ENCODE measurements around the gene FAHD2B. TPM values are rescaled to one million over a fixed set of nuclear protein-coding genes. Genes with fewer than 3 reads are reported as not detected.
"Not testable (repeated sequence)": the region's sequence is repeated elsewhere in the genome, so short reads cannot be mapped to it uniquely, and the experiment has no call there.

Gene FAHD2B
- total and polyA plus RNA-seq, 9 donors, result 5.1 to 14.0 (median 11.5) TPM

DNA sequence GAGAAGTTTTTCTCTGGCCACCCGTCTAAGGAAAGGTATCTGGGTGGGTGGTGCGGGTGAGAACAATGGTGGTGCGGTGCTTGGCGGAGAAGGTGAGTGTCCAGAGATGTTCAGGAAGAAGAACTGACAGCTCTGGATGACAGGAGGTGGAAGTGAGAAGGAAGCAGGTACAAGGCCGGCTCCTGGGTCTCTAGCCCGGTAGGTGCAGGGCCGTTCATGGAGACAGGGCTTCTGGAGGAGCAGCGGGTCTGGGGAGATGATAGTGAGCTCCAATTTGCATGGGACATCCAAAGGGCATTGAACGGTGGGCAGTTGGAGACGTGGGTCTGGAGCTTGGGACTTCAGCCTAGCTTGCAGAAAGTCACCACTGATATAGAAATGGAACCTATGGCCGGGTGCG, 979 bp upstream of the FAHD2B start:
- Histone ChIP-seq H3K9me3 (replicated peaks; ENCODE audit: control insufficient read depth, low read depth, low read length) (no peaks in the 10 kb centered on the region), H3K4me3 (ENCODE audit: low read length) (no peak overlapping the region), H3K36me3 (ENCODE audit: control insufficient read depth, insufficient read depth, low read length) (no peaks in the 10 kb centered on the region), H3K27ac (ENCODE audit: low read length) (no peak overlapping the region), H3K27me3 (ENCODE audit: control insufficient read depth, insufficient read depth, low read length) (no peaks in the 10 kb centered on the region), H3K4me1 (ENCODE audit: control insufficient read depth, insufficient read depth, low read length) (peaks cover 7% of the 10 kb centered on the region)
- DNase-seq, result no peak
- 87% methylated on average over 11 of the region's 12 CpGs for WGBS (ENCODE audit: insufficient coverage)

- H3K27ac ChIP-seq (ENCODE audit: low read length); H3K9me3 ChIP-seq (replicated peaks; ENCODE audit: control insufficient read depth, low read depth, low read length); DNase-seq; H3K36me3 ChIP-seq (ENCODE audit: control insufficient read depth, insufficient read depth, low read length); H3K4me1 ChIP-seq (ENCODE audit: control insufficient read depth, insufficient read depth, low read length); H3K27me3 ChIP-seq (ENCODE audit: control insufficient read depth, insufficient read depth, low read length): not testable (repeated sequence)
- 44% methylated on average over 3 of the region's 33 CpGs for WGBS (ENCODE audit: insufficient coverage)
- peak overlapping the region; percentile 42 for H3K4me3 ChIP-seq (ENCODE audit: low read length)
Measured at GRCh38 chr2:97093983-97094771, 505 bp downstream of the FAHD2B start.

- not testable (repeated sequence) for DNase-seq; H3K9me3 ChIP-seq (replicated peaks; ENCODE audit: control insufficient read depth, low read depth, low read length); H3K4me3 ChIP-seq (ENCODE audit: low read length); H3K27ac ChIP-seq (ENCODE audit: low read length); H3K27me3 ChIP-seq (ENCODE audit: control insufficient read depth, insufficient read depth, low read length); H3K36me3 ChIP-seq (ENCODE audit: control insufficient read depth, insufficient read depth, low read length); H3K4me1 ChIP-seq (ENCODE audit: control insufficient read depth, insufficient read depth, low read length)
- WGBS (ENCODE audit: insufficient coverage), result 83% methylated on average over 1 of the region's 2 CpGs
Measured at GRCh38 chr2:97092946-97093345, 1.7 kb downstream of the FAHD2B start.

DNA sequence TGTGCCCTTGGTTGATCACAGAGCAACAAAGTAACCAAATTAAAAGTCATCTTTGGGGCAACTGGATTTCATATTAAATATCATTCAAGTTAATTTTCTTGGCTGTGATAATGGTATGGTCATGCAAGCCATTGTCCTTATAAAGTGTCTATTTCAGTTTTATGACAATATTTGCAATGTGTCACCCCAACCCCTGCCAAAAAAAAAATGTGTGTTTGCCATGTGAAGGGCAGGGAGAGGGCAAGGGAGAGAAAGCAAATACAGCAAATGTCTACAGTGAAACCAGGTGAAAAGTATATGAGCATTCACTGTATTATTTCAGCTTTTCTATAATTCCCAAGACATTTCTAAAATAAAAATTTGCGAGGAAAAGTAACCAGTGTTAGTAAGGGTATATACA, 6.0 kb downstream of the FAHD2B start:
- H3K27me3 ChIP-seq (ENCODE audit: control insufficient read depth, insufficient read depth, low read length); H3K27ac ChIP-seq (ENCODE audit: low read length); H3K36me3 ChIP-seq (ENCODE audit: control insufficient read depth, insufficient read depth, low read length); H3K4me3 ChIP-seq (ENCODE audit: low read length); H3K9me3 ChIP-seq (replicated peaks; ENCODE audit: control insufficient read depth, low read depth, low read length); DNase-seq; H3K4me1 ChIP-seq (ENCODE audit: control insufficient read depth, insufficient read depth, low read length): not testable (repeated sequence)
- no CpG with 5 or more reads among the region's 1 CpG for WGBS (ENCODE audit: insufficient coverage)

GRCh38 chr2:97085093-97085492, 9.6 kb downstream of the FAHD2B start:
- not testable (repeated sequence) for H3K27me3 ChIP-seq (ENCODE audit: control insufficient read depth, insufficient read depth, low read length); H3K9me3 ChIP-seq (replicated peaks; ENCODE audit: control insufficient read depth, low read depth, low read length); H3K4me1 ChIP-seq (ENCODE audit: control insufficient read depth, insufficient read depth, low read length); DNase-seq; H3K36me3 ChIP-seq (ENCODE audit: control insufficient read depth, insufficient read depth, low read length); H3K27ac ChIP-seq (ENCODE audit: low read length); H3K4me3 ChIP-seq (ENCODE audit: low read length)
- WGBS (ENCODE audit: insufficient coverage), result no CpG with 5 or more reads among the region's 7 CpGs

DNA sequence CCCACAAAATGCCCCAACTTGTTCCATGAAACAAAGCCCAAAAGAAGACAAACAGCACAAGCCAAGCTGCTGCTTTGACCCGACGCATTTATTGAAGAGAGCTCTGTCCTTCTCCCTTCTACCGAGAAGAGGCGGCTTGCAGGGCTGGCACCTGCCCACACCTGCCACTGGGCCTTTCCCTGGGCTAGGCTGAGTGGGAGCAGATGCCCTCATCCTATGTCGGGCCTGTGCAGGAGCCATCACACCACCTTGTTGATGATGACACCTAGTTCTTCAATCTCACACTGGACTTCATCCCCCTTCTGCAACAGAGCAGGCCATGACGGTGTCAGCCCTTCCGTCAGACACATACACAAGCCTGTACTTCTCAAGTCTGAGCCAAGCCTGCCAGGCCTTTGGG, 11.2 kb downstream of the FAHD2B start:
- not testable (repeated sequence) for H3K9me3 ChIP-seq (replicated peaks; ENCODE audit: control insufficient read depth, low read depth, low read length); H3K4me1 ChIP-seq (ENCODE audit: control insufficient read depth, insufficient read depth, low read length); H3K27me3 ChIP-seq (ENCODE audit: control insufficient read depth, insufficient read depth, low read length); H3K27ac ChIP-seq (ENCODE audit: low read length); H3K4me3 ChIP-seq (ENCODE audit: low read length); H3K36me3 ChIP-seq (ENCODE audit: control insufficient read depth, insufficient read depth, low read length); DNase-seq
- 94% methylated on average over 5 of the region's 7 CpGs for WGBS (ENCODE audit: insufficient coverage)

GRCh38 chr2:97082206-97082605, 12.5 kb downstream of the FAHD2B start:
- no CpG with 5 or more reads among the region's 9 CpGs for WGBS (ENCODE audit: insufficient coverage)

DNA sequence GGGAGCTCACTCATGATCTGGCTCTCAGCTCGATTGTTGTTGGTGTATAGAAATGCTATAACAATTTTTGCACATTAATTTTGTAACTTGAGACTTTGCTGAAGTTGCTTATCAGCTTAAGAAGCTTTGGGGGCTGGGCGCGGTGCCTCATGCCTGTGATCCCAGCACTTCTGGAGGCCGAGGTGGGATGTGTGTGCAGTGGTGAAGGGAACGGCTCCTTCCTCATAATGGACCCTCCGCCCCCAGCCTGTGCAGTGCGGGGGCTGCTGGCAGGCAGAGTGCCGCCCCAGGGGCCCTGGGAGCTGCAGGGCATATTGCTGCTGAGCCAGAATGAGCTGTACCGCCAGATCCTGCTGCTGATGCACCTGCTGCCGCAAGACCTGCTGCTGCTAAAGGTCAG, 13.8 kb downstream of the FAHD2B start:
- not testable (repeated sequence) for H3K9me3 ChIP-seq (replicated peaks; ENCODE audit: control insufficient read depth, low read depth, low read length); H3K27me3 ChIP-seq (ENCODE audit: control insufficient read depth, insufficient read depth, low read length); H3K4me3 ChIP-seq (ENCODE audit: low read length); H3K36me3 ChIP-seq (ENCODE audit: control insufficient read depth, insufficient read depth, low read length); H3K4me1 ChIP-seq (ENCODE audit: control insufficient read depth, insufficient read depth, low read length); H3K27ac ChIP-seq (ENCODE audit: low read length); DNase-seq
- WGBS (ENCODE audit: insufficient coverage), result 100% methylated on average over 2 of the region's 10 CpGs

More at GRCh38 chr2:97082206-97082605, 12.5 kb downstream of the FAHD2B start:
- H3K27me3 ChIP-seq (ENCODE audit: control insufficient read depth, insufficient read depth, low read length); H3K27ac ChIP-seq (ENCODE audit: low read length); H3K36me3 ChIP-seq (ENCODE audit: control insufficient read depth, insufficient read depth, low read length); H3K4me3 ChIP-seq (ENCODE audit: low read length); H3K4me1 ChIP-seq (ENCODE audit: control insufficient read depth, insufficient read depth, low read length); H3K9me3 ChIP-seq (replicated peaks; ENCODE audit: control insufficient read depth, low read depth, low read length): not testable (repeated sequence)
- DNase-seq, result peak; percentile 7

GRCh38 chr2:97077213-97077612, 17.5 kb downstream of the FAHD2B start:
- no CpG with 5 or more reads among the region's 8 CpGs for WGBS (ENCODE audit: insufficient coverage)

GRCh38 chr2:97070915-97071314, 23.8 kb downstream of the FAHD2B start:
- H3K4me1 ChIP-seq (ENCODE audit: control insufficient read depth, insufficient read depth, low read length); H3K9me3 ChIP-seq (replicated peaks; ENCODE audit: control insufficient read depth, low read depth, low read length); H3K27ac ChIP-seq (ENCODE audit: low read length); H3K27me3 ChIP-seq (ENCODE audit: control insufficient read depth, insufficient read depth, low read length); H3K4me3 ChIP-seq (ENCODE audit: low read length); H3K36me3 ChIP-seq (ENCODE audit: control insufficient read depth, insufficient read depth, low read length); DNase-seq: not testable (repeated sequence)
- no CpG with 5 or more reads among the region's 3 CpGs for WGBS (ENCODE audit: insufficient coverage)

More at GRCh38 chr2:97077213-97077612, 17.5 kb downstream of the FAHD2B start:
- not testable (repeated sequence) for H3K36me3 ChIP-seq (ENCODE audit: control insufficient read depth, insufficient read depth, low read length); H3K9me3 ChIP-seq (replicated peaks; ENCODE audit: control insufficient read depth, low read depth, low read length); H3K4me1 ChIP-seq (ENCODE audit: control insufficient read depth, insufficient read depth, low read length); DNase-seq; H3K27ac ChIP-seq (ENCODE audit: low read length); H3K27me3 ChIP-seq (ENCODE audit: control insufficient read depth, insufficient read depth, low read length); H3K4me3 ChIP-seq (ENCODE audit: low read length)

- not testable (repeated sequence) for H3K4me1 ChIP-seq (ENCODE audit: control insufficient read depth, insufficient read depth, low read length); H3K9me3 ChIP-seq (replicated peaks; ENCODE audit: control insufficient read depth, low read depth, low read length); DNase-seq; H3K36me3 ChIP-seq (ENCODE audit: control insufficient read depth, insufficient read depth, low read length); H3K4me3 ChIP-seq (ENCODE audit: low read length); H3K27ac ChIP-seq (ENCODE audit: low read length); H3K27me3 ChIP-seq (ENCODE audit: control insufficient read depth, insufficient read depth, low read length)
- 13% methylated on average over 1 of the region's 5 CpGs for WGBS (ENCODE audit: insufficient coverage)
Measured at GRCh38 chr2:97068722-97069121, 26.0 kb downstream of the FAHD2B start.

Data from muscle of leg (tissue), 11 donors.